ENCODE data around the gene SNX13. TPM values are rescaled to one million over a fixed set of nuclear protein-coding genes. Genes with fewer than 3 reads are reported as not detected.

Gene SNX13
- total and polyA plus RNA-seq, 7 donors: 9.6 to 80.9 (median 43.8) TPM

DNA sequence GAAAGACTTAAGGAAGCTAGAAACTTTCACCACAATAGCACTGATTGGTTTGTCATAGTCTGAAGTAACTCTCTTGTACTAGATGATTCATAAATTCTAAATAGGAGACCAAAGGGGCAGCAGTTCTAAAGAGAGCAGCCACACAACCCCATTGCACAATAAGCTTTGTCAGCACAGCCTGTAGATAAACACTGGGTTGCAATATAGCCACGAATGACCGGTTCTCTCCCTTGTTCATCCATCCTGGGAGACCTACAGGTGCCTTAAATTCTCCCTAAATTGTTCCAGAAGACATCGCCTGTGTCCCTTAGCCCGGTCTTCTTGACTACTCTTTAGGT is 167.0 kb downstream of the SNX13 start:
- no peak for DNase-seq
- intact Hi-C loops (cut with DNase I): no loop called here
- peaks cover 0 to 12% (median 5%) of the 10 kb centered on the region in 4 donors for H3K4me1 ChIP-seq
- H3K27me3 ChIP-seq: no peaks in the 10 kb centered on the region
- no peaks in the 10 kb centered on the region for H3K36me3 ChIP-seq
- H3K9me3 ChIP-seq: no peaks in the 10 kb centered on the region
- no peak for TF ChIP-seq EP300 (IDR thresholded peaks at IDR 0.05)
- TF ChIP-seq POLR2AphosphoS5 (IDR thresholded peaks at IDR 0.05): peak in 1 of 4 donors; percentile 11
- no peak for TF ChIP-seq POLR2A (IDR thresholded peaks at IDR 0.05)
- H3K4me3 ChIP-seq: no peak overlapping the region
- H3K27ac ChIP-seq: no peak overlapping the region
- 45 to 69% methylated on average over 4 of the region's 4 CpGs for WGBS, 2 donors

DNA sequence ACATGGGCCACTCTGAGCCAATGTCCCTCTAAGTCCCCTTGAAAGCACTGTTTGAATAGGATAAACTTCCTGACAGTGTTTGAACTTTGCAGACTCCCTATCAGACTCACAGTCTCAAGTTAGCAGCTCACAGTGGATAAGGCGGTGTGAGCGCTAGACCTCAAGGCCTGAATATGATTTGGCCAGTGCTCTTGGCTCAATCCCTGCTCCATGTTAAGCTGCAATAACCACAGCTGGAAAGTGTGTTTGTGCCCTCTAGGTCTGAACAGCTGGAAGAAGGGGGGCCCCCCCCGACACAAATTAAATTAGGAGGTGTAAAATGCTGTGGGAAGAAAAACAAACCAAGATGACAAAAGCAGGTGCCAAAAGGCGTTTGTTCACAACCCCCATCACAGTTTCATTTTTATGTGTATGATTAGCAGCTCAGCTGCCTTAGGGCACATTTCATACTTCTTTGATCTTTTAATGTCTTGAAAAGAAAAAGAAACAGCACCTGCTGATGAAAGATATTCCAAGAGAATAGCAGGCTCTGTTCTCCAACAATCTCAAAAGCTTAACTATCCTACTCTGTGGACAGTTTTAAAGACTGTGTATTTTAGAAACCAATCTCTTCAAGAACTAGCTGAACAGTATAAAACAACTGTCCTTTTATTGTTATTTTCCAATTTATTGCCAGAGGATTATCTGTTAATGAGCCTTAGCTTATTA is 167.6 kb downstream of the SNX13 start:
- no peaks in the 10 kb centered on the region for H3K9me3 ChIP-seq
- no peaks in the 10 kb centered on the region for H3K36me3 ChIP-seq
- intact Hi-C loops (cut with DNase I): no loop called here
- H3K27me3 ChIP-seq: no peaks in the 10 kb centered on the region
- no peak for DNase-seq
- H3K27ac ChIP-seq: no peak overlapping the region
- 21 to 61% methylated on average over 4 of the region's 4 CpGs for WGBS, 2 donors
- no peak overlapping the region for H3K4me3 ChIP-seq
- TF ChIP-seq POLR2A (IDR thresholded peaks at IDR 0.05) (no peak), POLR2AphosphoS5 (IDR thresholded peaks at IDR 0.05) (no peak), EP300 (IDR thresholded peaks at IDR 0.05) (no peak), CTCF (IDR thresholded peaks at IDR 0.05) (no peak)
- peaks cover 0 to 12% (median 5%) of the 10 kb centered on the region in 4 donors for H3K4me1 ChIP-seq

DNA sequence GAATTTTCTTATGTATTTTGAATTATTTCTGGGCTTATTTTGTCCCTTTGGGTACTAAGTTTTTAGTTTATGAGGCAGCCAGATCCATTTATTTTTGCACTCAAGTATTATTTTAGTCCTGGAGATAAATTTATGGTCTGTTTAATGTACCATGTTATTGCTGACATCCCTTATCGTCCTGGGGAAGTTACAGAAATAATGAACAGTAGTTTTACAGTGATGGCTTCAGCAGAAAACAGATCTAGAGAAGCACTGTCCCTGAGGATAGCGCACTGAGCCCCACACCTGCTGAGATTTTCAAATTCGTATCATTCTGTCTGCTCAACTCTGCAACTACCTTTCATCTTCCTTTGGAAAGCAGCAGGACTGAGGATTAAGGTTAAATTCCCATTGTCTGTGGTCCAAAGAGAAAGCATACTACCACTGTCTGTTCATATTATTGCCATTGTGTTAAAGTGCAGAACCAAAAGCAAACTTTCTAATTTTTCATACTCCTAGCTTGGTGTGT is 168.3 kb downstream of the SNX13 start:
- Histone ChIP-seq H3K36me3 (no peaks in the 10 kb centered on the region), H3K9me3 (no peaks in the 10 kb centered on the region), H3K27ac (no peak overlapping the region), H3K4me1 (peaks cover 0 to 12% (median 5%) of the 10 kb centered on the region in 4 donors), H3K4me3 (no peak overlapping the region), H3K27me3 (no peaks in the 10 kb centered on the region)
- TF ChIP-seq POLR2AphosphoS5 (IDR thresholded peaks at IDR 0.05): no peak
- no peak for TF ChIP-seq EP300 (IDR thresholded peaks at IDR 0.05)
- no peak for TF ChIP-seq CTCF (IDR thresholded peaks at IDR 0.05)
- TF ChIP-seq POLR2A (IDR thresholded peaks at IDR 0.05): no peak
- intact Hi-C loops (cut with DNase I): no loop called here
- no peak for DNase-seq
- 55 to 78% methylated on average over 3 of the region's 3 CpGs for WGBS, 2 donors

DNA sequence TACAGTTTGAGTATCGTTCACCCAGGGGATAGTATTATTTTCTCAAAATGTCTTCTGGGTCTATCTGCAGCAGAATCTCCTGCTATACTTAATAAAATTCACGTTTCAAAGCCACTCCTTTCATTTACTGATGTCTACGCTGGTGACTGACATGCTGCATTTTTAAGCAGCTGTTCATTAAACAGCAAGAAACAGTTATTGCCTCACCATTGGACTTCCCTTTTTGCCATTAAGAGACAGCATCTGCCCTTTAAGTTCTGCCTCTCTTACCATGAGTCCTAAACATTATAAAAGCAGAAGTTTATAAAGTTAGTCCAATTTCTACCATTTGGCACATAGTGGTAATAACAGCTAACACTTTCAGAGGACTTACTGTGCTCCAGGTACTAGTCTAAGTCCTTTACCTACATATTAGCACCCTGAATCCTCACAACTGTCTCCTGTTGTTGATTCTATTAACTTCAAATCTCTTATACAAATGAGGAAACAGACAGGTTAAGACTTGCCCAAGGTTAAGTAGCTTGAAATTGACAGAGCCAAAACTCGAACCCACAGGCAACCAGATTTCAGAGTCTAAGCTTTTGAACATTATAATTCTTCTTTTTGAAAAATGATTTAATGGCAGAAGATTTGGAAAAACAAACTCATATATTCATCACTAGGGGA is 169.5 kb downstream of the SNX13 start:
- intact Hi-C loops (cut with DNase I): no loop called here
- TF ChIP-seq EP300 (IDR thresholded peaks at IDR 0.05): no peak
- no peak for TF ChIP-seq POLR2A (IDR thresholded peaks at IDR 0.05)
- no peak for TF ChIP-seq POLR2AphosphoS5 (IDR thresholded peaks at IDR 0.05)
- no peak for TF ChIP-seq CTCF (IDR thresholded peaks at IDR 0.05)
- H3K27me3 ChIP-seq: no peaks in the 10 kb centered on the region
- peaks cover 0 to 12% (median 5%) of the 10 kb centered on the region in 4 donors for H3K4me1 ChIP-seq
- H3K4me3 ChIP-seq: no peak overlapping the region
- WGBS, 2 donors: 64 to 66% methylated on average over 4 of the region's 4 CpGs
- no peaks in the 10 kb centered on the region for H3K9me3 ChIP-seq
- H3K36me3 ChIP-seq: no peaks in the 10 kb centered on the region
- DNase-seq: no peak
- no peak overlapping the region for H3K27ac ChIP-seq

- intact Hi-C loops (cut with DNase I): no loop called here
Observed at GRCh38 chr7:17769918-17770317, 170.4 kb downstream of the SNX13 start.

More at GRCh38 chr7:17769918-17770317, 170.4 kb downstream of the SNX13 start:
- no peak for DNase-seq
- H3K9me3 ChIP-seq: no peaks in the 10 kb centered on the region
- no peaks in the 10 kb centered on the region for H3K27me3 ChIP-seq
- WGBS, 2 donors: 5 to 23% methylated on average over 2 of the region's 2 CpGs
- H3K4me1 ChIP-seq: peaks cover 0 to 12% (median 5%) of the 10 kb centered on the region in 4 donors
- H3K27ac ChIP-seq: no peak overlapping the region
- no peaks in the 10 kb centered on the region for H3K36me3 ChIP-seq
- no peak for TF ChIP-seq POLR2AphosphoS5 (IDR thresholded peaks at IDR 0.05)
- TF ChIP-seq CTCF (IDR thresholded peaks at IDR 0.05): peak in 3 of 4 experiments; percentile 17 to 45 (median 45)
- TF ChIP-seq POLR2A (IDR thresholded peaks at IDR 0.05): no peak
- no peak for TF ChIP-seq EP300 (IDR thresholded peaks at IDR 0.05)
- no peak overlapping the region for H3K4me3 ChIP-seq

Measured in sigmoid colon (tissue), 7 donors.